ENCODE measurements around the gene FGFR3.

DNA sequence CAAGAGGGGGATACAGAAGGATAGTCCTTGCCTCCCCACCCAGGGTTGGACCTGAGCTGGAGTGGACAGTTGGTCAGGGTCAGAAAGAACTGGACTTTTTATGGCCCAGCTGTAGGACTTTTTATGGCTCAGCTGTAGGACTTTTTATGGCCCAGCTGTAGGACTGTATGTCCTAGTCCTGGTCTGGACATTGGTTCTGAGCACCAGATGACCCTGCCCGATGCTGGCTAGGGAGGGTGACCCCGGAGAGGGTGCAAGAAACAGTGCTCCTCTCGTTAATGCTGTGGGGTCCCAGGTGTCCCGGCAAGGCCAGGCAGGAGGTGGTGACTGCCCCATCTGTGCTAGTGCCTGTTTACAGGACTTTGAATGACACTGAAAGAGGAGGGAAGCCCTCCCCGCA lies 64.8 kb downstream of the FGFR3 start:
- no peak for TF ChIP-seq POLR2A (IDR thresholded peaks at IDR 0.05)
- TF ChIP-seq, protein P1, sequence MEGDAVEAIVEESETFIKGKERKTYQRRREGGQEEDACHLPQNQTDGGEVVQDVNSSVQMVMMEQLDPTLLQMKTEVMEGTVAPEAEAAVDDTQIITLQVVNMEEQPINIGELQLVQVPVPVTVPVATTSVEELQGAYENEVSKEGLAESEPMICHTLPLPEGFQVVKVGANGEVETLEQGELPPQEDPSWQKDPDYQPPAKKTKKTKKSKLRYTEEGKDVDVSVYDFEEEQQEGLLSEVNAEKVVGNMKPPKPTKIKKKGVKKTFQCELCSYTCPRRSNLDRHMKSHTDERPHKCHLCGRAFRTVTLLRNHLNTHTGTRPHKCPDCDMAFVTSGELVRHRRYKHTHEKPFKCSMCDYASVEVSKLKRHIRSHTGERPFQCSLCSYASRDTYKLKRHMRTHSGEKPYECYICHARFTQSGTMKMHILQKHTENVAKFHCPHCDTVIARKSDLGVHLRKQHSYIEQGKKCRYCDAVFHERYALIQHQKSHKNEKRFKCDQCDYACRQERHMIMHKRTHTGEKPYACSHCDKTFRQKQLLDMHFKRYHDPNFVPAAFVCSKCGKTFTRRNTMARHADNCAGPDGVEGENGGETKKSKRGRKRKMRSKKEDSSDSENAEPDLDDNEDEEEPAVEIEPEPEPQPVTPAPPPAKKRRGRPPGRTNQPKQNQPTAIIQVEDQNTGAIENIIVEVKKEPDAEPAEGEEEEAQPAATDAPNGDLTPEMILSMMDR (IDR thresholded peaks at IDR 0.05) = no peak

Data from heart left ventricle (tissue), 13 donors.